Lower lobe of right lung (tissue), 2 donors: Measurements from ENCODE around the gene WIZ. TPM values are rescaled to one million over a fixed set of nuclear protein-coding genes. Genes with fewer than 3 reads are reported as not detected.

Source experiments
- ATAC-seq, 2 donors: fragments of 200-7000 bp; cut with Tn5 transposase; one replicate each; pipeline ENCODE4 v1.9.1; 2020 to 2022; ENCODE audit warnings: mild to moderate bottlenecking in 2 of 2, moderate library complexity in 2 of 2
- DNase-seq: peaks from one replicate; pipeline ENCODE4 v3.0.0-alpha.2; 2020
- H3K27ac ChIP-seq: fragments of 200-600 bp; one replicate; pipeline ENCODE4 v1.8.0; 2022
- H3K27me3 ChIP-seq: fragments of 200-600 bp; one replicate; pipeline ENCODE4 v1.8.0; 2022; ENCODE audit warnings: low read depth
- H3K36me3 ChIP-seq: fragments of 200-600 bp; one replicate; pipeline ENCODE4 v1.8.0; 2022; ENCODE audit warnings: mild to moderate bottlenecking
- H3K4me1 ChIP-seq: fragments of 200-600 bp; one replicate; pipeline ENCODE4 v1.8.0; 2022
- H3K4me3 ChIP-seq: fragments of 200-600 bp; one replicate; pipeline ENCODE4 v1.8.0; 2022; ENCODE audit warnings: mild to moderate bottlenecking
- H3K9me3 ChIP-seq: fragments of 200-600 bp; one replicate; pipeline ENCODE4 v1.8.0; 2022
- CTCF ChIP-seq: fragments of 200-600 bp; IDR thresholded peaks from one replicate; pipeline ENCODE4 v1.8.0; 2022; ENCODE audit warnings: antibody characterized with exemption, mild to moderate bottlenecking
- intact Hi-C: fragments of 100-400 bp; cut with DNase I; formaldehyde crosslinking; loops from one replicate; pipeline ENCODE4 v1.11.0; 2022
- total RNA-seq: library from RNA; stranded (reverse); fragmentation: NEBNext Ultra II Directional; extraction: Animal tissue kit (Norgen Biotek cat#: 25700); gene quantifications from one replicate; pipeline ENCODE4 v1.2.1, GENCODE V29; 2021
- donor health status: DM: no; HTN: yes; CAD: no; lungs with severe emphysema.

WIZ gene
- total RNA-seq, 1 donor from 2014 or later: 25.2 TPM

GRCh38 chr19:15436826-15437110 lies 13.0 kb downstream of the WIZ start:
- intact Hi-C loops: no loop called here

GRCh38 chr19:15436012-15436825 lies 13.5 kb downstream of the WIZ start:
- Histone ChIP-seq H3K9me3 (no peaks in the 10 kb centered on the region), H3K27me3 (no peaks in the 10 kb centered on the region), H3K4me1 (peaks cover 17% of the 10 kb centered on the region), H3K4me3 (no peak overlapping the region), H3K27ac (no peak overlapping the region), H3K36me3 (no peaks in the 10 kb centered on the region)
- DNase-seq (no peak), ATAC-seq (no peak)
- no peak for TF ChIP-seq CTCF
- intact Hi-C loops: no loop called here

More at GRCh38 chr19:15436826-15437110, 13.0 kb downstream of the WIZ start:
- no peaks in the 10 kb centered on the region for H3K27me3 ChIP-seq
- peaks cover 11% of the 10 kb centered on the region for H3K4me1 ChIP-seq
- no peak overlapping the region for H3K4me3 ChIP-seq
- H3K27ac ChIP-seq: no peak overlapping the region
- no peaks in the 10 kb centered on the region for H3K36me3 ChIP-seq
- H3K9me3 ChIP-seq: no peaks in the 10 kb centered on the region
- TF ChIP-seq CTCF: no peak
- ATAC-seq: no peak
- no peak for DNase-seq

- H3K4me3 ChIP-seq: peak overlapping the region; percentile 93
- intact Hi-C loops: no loop called here
- peaks cover 38% of the 10 kb centered on the region for H3K4me1 ChIP-seq
- no peak for DNase-seq
- H3K27me3 ChIP-seq: no peaks in the 10 kb centered on the region
- no peaks in the 10 kb centered on the region for H3K9me3 ChIP-seq
- no peak for TF ChIP-seq CTCF
- peak overlapping the region; percentile 92 for H3K27ac ChIP-seq
- no peak for ATAC-seq
- peaks cover 9% of the 10 kb centered on the region for H3K36me3 ChIP-seq
Observed at GRCh38 chr19:15433519-15434069, 16.2 kb downstream of the WIZ start.

- TF ChIP-seq CTCF: no peak
- peak; percentile 97 to 98 for ATAC-seq
- H3K4me3 ChIP-seq: peak overlapping the region; percentile 93
- peaks cover 38% of the 10 kb centered on the region for H3K4me1 ChIP-seq
- no peaks in the 10 kb centered on the region for H3K9me3 ChIP-seq
- peak; percentile 95 for DNase-seq
- peak overlapping the region; percentile 92 for H3K27ac ChIP-seq
- H3K27me3 ChIP-seq: no peaks in the 10 kb centered on the region
- H3K36me3 ChIP-seq: peaks cover 15% of the 10 kb centered on the region
- intact Hi-C loops: no loop called here
Observed at GRCh38 chr19:15432629-15433518, 16.9 kb downstream of the WIZ start.

- ATAC-seq: no peak
- Histone ChIP-seq H3K27ac (peak overlapping the region; percentile 60), H3K4me1 (peaks cover 38% of the 10 kb centered on the region), H3K4me3 (peak overlapping the region; percentile 83), H3K27me3 (no peaks in the 10 kb centered on the region), H3K36me3 (peaks cover 24% of the 10 kb centered on the region), H3K9me3 (no peaks in the 10 kb centered on the region)
- no peak for TF ChIP-seq CTCF
- intact Hi-C loops: no loop called here
- DNase-seq: no peak
Observed at GRCh38 chr19:15432018-15432494, 17.7 kb downstream of the WIZ start.
